Measurements from ENCODE around the gene NR6A1.

GRCh38 chr9:124730772-124731171 is 40.3 kb downstream of the NR6A1 start:
- no peak for TF ChIP-seq ZNF703 (CRISPR knock-in tag; IDR thresholded peaks at IDR 0.05; ENCODE audit: borderline replicate concordance)
- TF ChIP-seq MED1 (CRISPR knock-in tag; IDR thresholded peaks at IDR 0.05): no peak
